ENCODE data around the gene NXT1.

- TF ChIP-seq CTCF (IDR thresholded peaks at IDR 0.05) (no peak), POLR2A (IDR thresholded peaks at IDR 0.05) (no peak), POLR2AphosphoS5 (IDR thresholded peaks at IDR 0.05) (no peak), EP300 (IDR thresholded peaks at IDR 0.05; ENCODE audit: low read depth) (no peak)
These were observed 39.6 kb downstream of the NXT1 start for GRCh38 chr20:23390091-23390774.

Data from transverse colon (tissue), 4 donors.